Central memory CD4-positive, alpha-beta T cell (primary cell): ENCODE results near the gene CLPX.
"Not testable (repeated sequence)": the region's sequence is repeated elsewhere in the genome, so short reads cannot be mapped to it uniquely, and the experiment has no call there.

Source experiments
- DNase-seq: peaks from one replicate; pipeline ENCODE4 v3.0.0; 2022

The CLPX gene

GRCh38 chr15:65100442-65100841, 84.7 kb downstream of the CLPX start:
- no peak for DNase-seq

- DNase-seq, result not testable (repeated sequence)
These were observed 85.3 kb downstream of the CLPX start for GRCh38 chr15:65099801-65100200.

- DNase-seq, result no peak
These were observed 85.8 kb downstream of the CLPX start for GRCh38 chr15:65099336-65099735.
